HG03039 (cell line): ENCODE results near the gene PDZD2.

Experiments
- ATAC-seq: cut with Tn5 transposase; IDR thresholded peaks from one replicate; pipeline ENCODE4 v1.9.1; 2021; ENCODE audit warnings: mild to moderate bottlenecking, moderate library complexity; ENCODE audit not compliant: unreplicated experiment

Gene PDZD2

GRCh38 chr5:31637851-31638250 lies 1.1 kb upstream of the PDZD2 start:
- no peak for ATAC-seq

DNA sequence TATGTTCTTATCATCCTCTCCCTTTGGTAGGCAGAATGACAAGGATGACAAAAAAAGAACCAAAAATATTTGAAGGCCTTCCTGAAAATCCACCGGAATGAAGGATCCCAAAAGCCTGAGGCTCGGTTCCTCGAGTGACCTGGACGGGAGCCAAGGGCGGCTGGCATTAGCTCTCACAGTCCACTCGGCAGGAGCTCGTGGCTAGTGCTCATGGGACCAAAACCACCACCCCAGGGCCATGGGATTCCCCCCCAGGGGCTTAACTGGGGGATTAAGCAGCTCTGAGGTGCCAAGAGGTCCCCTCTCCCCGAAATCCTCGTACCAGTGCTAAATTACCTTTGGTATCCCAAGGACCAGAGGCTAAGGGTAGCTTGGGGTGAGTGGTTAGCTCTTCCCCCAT lies 586 bp upstream of the PDZD2 start:
- ATAC-seq, result peak; percentile 16

DNA sequence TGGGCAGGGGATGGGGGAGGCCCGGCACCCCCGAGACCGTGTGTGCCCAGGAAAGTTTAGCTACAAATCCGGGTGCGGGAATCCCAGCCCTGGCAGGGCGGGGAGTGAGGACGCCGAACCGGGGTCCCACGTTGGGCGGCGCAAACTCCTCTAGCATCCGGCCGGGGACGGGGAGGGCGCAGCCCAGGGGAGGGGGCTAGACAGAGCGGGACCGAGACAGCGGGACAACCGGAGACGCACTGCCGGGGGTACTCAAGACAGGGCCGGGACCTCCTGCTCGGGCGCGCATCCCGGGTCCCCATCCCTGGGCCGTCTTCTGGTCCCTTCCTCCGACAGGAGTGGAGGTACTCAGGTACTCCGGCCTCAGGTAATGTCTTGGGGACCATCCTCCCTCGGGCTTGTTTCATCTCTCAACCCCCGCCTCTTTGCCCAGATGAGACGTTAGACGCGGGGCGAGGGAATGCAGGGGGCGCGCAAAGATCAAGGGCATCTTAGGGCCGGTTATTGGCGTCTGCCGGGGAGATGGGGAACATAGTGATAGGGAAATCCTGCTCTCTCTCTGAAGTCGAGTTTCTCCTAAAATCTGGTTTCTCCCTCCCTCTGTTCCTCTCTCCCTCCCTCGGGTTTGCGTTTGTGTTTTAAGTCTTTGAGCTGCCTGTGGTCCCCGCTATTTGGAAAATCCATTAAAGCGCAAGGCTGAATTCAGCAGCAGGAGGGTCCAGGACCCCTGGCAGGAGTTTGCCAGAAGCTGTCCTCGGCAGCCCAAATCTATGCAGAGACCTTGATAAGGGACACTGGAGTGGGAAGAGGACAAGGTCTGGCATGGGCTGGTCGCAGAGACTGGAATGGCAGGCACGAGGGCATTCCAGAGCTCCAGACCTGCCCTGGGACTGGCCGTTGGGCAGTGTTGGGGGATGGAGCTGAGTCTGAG lies 815 bp downstream of the PDZD2 start:
- no peak for ATAC-seq

GRCh38 chr5:31640573-31640972 lies 1.6 kb downstream of the PDZD2 start:
- ATAC-seq, result no peak

- ATAC-seq, result no peak
Measured at GRCh38 chr5:31641059-31641458, 2.1 kb downstream of the PDZD2 start.

DNA sequence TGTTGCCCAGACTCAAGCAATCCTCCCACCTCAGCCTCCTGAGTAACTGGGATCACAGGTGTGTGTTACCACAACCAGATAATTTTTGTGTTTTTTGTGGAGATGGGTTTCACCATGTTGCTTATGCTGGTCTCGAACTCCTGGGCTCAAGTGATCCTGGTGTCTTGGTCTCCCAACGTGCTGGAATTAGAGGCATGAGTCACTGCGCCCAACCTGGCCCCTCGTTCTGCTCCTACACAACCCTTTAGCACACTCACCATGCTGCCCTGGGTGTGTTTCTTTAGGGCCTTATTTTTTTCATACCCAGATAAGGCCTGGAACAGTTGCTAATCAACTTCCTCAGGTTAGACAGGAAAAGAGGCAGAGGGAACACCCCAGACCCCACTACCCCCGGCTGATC lies 2.6 kb downstream of the PDZD2 start:
- no peak for ATAC-seq

DNA sequence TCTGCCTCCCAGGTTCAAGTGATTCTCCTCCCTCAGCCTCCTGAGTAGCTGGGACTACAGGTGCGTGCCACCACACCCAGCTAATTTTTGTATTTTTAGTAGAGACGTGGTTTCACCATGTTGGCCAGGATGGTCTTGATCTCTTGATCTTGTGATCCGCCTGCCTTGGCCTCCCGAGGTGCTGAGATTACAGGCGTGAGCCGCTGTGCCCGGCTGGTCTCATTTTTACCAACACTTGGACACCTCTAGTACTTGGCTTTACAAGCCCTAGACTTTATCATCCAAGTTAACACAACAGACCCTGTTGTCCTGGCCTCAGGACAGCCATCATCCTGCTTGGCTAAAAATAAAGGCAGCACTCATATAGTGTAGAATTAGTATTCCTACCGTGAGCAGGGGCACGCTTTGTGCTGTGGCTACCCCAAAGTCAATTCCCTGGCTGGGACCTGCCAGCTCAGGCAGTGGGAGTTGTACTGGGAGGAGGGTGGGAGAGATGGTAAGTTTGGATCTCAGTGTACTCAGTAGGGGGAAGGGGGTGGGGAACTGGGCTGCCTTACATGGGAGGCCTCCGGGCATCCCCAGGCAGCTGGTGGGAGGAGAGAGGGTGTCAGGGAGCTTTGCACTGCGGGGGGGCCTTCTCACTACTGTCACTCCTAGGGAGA lies 6.6 kb downstream of the PDZD2 start:
- no peak for ATAC-seq

- ATAC-seq, result no peak
Measured at GRCh38 chr5:31648326-31648725, 9.4 kb downstream of the PDZD2 start.

DNA sequence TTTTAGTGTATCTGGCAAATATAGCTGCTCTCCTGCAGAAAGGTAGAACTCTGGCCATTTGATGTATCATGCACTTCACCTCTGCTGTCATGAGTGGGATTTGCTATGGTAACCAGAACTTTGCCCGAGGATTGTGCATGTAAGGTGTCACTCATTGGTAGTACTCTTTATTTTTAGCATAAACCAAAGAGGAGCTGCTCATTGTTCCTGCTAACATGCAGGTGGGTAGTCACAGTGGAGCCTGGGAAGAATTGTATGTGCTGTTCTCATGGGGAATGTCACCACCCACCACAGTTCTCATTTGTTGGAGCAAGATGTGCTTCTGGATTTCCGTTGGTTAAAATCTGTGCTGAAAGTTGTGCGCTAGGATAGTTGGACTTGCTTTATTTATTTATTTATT lies 12.3 kb downstream of the PDZD2 start:
- no peak for ATAC-seq

GRCh38 chr5:31655491-31655890 lies 16.6 kb downstream of the PDZD2 start:
- no peak for ATAC-seq

DNA sequence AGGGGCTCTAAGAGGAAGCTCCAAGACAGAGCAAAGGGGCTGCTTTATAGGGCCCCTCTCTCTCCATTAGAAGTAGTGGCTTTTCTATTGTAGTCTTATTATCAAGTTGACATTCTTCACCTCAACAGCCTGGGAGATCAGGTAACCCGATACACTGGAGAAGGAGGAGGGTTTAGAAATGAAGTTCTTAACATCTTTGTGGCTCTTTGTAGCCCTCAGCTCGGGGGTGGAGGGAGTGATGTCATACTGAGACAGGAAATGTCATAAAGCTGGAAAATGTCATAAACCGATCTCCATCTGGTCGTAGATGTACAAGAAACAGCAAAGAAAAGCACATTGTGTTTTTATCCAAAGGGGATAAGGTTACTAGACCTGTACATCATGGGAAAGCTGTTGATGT lies 17.9 kb downstream of the PDZD2 start:
- no peak for ATAC-seq

- no peak for ATAC-seq
Measured at GRCh38 chr5:31657315-31657979, 18.5 kb downstream of the PDZD2 start.

- ATAC-seq, result no peak
Measured at GRCh38 chr5:31661257-31661656, 22.3 kb downstream of the PDZD2 start.

- no peak for ATAC-seq
Measured at GRCh38 chr5:31663519-31663918, 24.6 kb downstream of the PDZD2 start.

DNA sequence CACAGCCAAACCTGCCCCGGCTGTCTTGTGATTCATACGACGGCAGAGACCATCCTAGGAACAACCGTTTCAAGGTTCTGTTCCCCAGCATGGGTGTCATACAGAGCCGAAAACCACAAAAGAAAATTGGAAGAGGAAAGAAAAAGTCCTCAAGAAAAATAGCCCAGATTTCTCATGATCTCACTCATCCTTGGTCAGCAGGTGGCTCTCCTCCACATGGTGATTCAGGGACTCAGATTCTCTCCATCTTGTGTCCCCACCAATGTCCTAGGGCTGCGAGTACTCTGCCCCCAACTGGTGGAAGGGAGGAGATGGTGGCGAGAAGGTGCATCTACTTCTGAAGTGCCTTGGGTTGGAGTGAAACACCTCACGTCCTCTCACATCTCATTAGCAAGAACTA lies 25.6 kb downstream of the PDZD2 start:
- ATAC-seq, result no peak

GRCh38 chr5:31671339-31671741 lies 32.4 kb downstream of the PDZD2 start:
- no peak for ATAC-seq

DNA sequence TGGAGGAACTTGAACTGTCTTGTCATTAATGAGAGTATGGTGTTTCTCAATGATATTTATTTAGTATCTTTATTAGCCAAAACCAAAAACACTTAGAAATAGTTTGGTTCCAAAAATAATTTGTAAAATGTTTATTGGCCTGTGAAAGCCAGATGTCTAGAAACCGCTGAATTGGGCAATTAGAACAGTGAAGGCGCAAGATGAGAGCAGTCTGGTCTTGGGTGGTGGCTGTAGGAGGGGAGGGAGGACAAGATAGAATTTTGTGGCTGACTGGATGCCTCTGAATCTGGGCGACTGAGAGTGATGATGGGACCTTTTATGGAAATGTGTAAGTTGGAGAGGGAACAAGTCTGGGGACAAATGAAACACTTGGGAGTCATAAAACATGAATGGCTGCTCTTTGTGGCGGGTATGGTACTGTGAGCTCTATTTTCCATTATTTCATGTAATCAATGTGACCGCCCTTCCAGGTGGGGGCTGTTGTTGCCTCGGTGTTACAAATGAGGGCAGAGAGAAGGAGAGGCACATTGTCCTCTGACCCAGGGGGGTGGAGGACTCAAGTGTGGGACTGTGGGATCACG lies 35.5 kb downstream of the PDZD2 start:
- no peak for ATAC-seq

DNA sequence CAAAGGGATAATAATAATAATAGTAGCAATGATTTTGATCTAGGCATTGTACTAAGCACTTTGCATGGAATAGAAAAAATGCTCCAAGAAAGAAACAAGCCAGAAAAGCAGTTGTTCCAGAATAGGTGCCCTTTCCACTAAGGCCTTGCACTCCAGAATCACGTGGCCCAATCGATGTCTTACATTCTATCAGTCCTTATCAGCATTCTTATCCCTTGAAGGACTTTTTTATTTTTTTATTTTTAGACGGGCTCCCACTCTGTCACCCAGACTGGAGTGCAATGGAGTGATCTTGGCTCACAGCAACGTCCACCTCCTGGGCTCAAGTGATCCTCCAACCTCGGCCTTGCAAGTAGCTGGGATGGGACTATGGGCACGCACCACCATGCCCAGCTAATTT lies 36.5 kb downstream of the PDZD2 start:
- ATAC-seq, result no peak

DNA sequence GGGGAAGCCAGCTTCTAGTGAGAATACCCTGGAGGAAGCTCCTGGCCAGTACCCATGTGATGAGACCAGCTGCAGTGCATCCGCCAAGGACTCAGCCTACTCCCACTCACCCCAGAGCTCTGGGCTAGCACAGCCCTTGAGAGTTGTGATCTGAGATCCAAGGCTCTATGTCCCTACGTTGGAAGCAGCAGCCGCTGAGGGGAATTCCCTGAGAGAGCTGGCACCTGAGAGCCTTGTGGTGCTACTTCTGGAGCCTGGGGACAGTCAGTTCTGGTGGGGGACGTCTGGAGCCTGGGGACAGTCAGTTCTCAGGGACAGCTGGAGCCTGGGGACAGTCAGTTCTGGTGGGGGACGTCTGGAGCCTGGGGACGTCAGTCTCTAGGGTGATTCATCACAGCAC lies 39.2 kb downstream of the PDZD2 start:
- no peak for ATAC-seq

DNA sequence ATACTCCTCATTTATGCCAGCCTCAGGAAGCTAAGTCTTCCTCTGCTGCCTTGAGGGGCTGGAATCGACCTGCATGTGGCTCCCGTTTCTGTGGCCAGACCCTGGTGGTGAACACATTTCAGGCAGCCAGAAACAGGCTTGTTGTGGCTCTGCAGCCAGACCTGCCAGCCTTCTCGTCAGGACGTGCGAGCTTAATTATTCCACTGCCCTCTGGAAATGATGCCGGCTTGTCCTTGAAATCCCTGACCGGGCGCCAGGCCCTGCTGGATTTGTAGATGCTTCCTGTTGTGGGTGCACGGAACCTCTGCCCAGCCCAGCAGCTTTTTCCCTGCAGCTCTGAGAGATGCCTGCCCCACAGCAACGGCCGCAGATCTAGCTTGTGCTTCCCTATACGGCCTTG lies 41.6 kb downstream of the PDZD2 start:
- ATAC-seq, result no peak

GRCh38 chr5:31682025-31682424 lies 43.1 kb downstream of the PDZD2 start:
- no peak for ATAC-seq
